ENCODE results near the gene ALPK3. TPM values are rescaled to one million over a fixed set of nuclear protein-coding genes. Genes with fewer than 3 reads are reported as not detected.

Gene ALPK3
- total RNA-seq, 1 experiment from 2014 or later, result 16.5 TPM

- Mint-ChIP-seq H3K9me3 (no peaks in the 10 kb centered on the region), H3K4me1 (no peaks in the 10 kb centered on the region), H3K27ac (no peak overlapping the region), H3K36me3 (no peaks in the 10 kb centered on the region), H3K4me3 (no peak overlapping the region), H3K27me3 (ENCODE audit: low read depth) (no peaks in the 10 kb centered on the region)
- ATAC-seq, result no peak
- CTCF ChIA-PET, result interaction anchor here (0.7 to 1.1 kb wide), 3 partner anchors 94 to 223 kb away, joined by 4 read pairs; partner anchors contain the start of gene SEC11A
- DNase-seq (ENCODE audit: low spot score), result no peak
- TF ChIP-seq ATF1 (CRISPR knock-in tag; IDR thresholded peaks at IDR 0.05) (no peak), ZNF219 (CRISPR knock-in tag; IDR thresholded peaks at IDR 0.05; ENCODE audit: borderline replicate concordance) (no peak), ESRRA (CRISPR knock-in tag; IDR thresholded peaks at IDR 0.05; ENCODE audit: borderline replicate concordance) (no peak), ETV6 (CRISPR knock-in tag; IDR thresholded peaks at IDR 0.05) (no peak), RELA (CRISPR knock-in tag; IDR thresholded peaks at IDR 0.05; ENCODE audit: borderline replicate concordance) (no peak), NFATC4 (CRISPR knock-in tag; IDR thresholded peaks at IDR 0.05) (no peak), NR2C2 (CRISPR knock-in tag; IDR thresholded peaks at IDR 0.05) (no peak), MXD4 (CRISPR knock-in tag; IDR thresholded peaks at IDR 0.05; ENCODE audit: borderline replicate concordance) (no peak), FOXP4 (CRISPR knock-in tag; IDR thresholded peaks at IDR 0.05) (no peak), SMAD3 (CRISPR knock-in tag; IDR thresholded peaks at IDR 0.05; ENCODE audit: borderline replicate concordance) (no peak), SP1 (CRISPR knock-in tag; conservative IDR thresholded peaks at IDR 0.05) (no peak), IRF1 (CRISPR knock-in tag; IDR thresholded peaks at IDR 0.05) (no peak), SMAD4 (CRISPR knock-in tag; IDR thresholded peaks at IDR 0.05) (no peak), ZNF138 (CRISPR knock-in tag; conservative IDR thresholded peaks at IDR 0.05) (no peak), FOXK1 (CRISPR knock-in tag; IDR thresholded peaks at IDR 0.05) (no peak), PRDM15 (CRISPR knock-in tag; IDR thresholded peaks at IDR 0.05) (no peak), JAZF1 (CRISPR knock-in tag; IDR thresholded peaks at IDR 0.05) (no peak)
- POLR2A ChIA-PET, result interaction anchor here (0.6 kb wide), 1 partner anchor 33 kb away, joined by 4 read pairs; no protein-coding TSS in a partner anchor
Measured at GRCh38 chr15:84810073-84810840, 6.9 kb upstream of the ALPK3 start.

- peaks cover 3% of the 10 kb centered on the region; the same call in 1 of the 2 replicates for H3K27me3 Mint-ChIP-seq (ENCODE audit: low read depth)
- no peak for ATAC-seq
- no peaks in the 10 kb centered on the region for H3K4me1 Mint-ChIP-seq
- no peaks in the 10 kb centered on the region for H3K9me3 Mint-ChIP-seq
- POLR2A ChIA-PET, result no interaction called here
- H3K27ac Mint-ChIP-seq, result no peak overlapping the region
- no peak overlapping the region for H3K4me3 Mint-ChIP-seq
- H3K36me3 Mint-ChIP-seq, result no peaks in the 10 kb centered on the region
- CTCF ChIA-PET, result no interaction called here
- no peak for DNase-seq (ENCODE audit: low spot score)
- no peak for TF ChIP-seq NR3C1 (CRISPR knock-in tag; conservative IDR thresholded peaks at IDR 0.05; ENCODE audit: low read depth)
- no peak for TF ChIP-seq USF2 (CRISPR knock-in tag; IDR thresholded peaks at IDR 0.05)
- TF ChIP-seq NR2C2 (CRISPR knock-in tag; IDR thresholded peaks at IDR 0.05), result no peak
- TF ChIP-seq MLX (CRISPR knock-in tag; IDR thresholded peaks at IDR 0.05), result no peak
- TF ChIP-seq AFF4 (CRISPR knock-in tag; IDR thresholded peaks at IDR 0.05; ENCODE audit: borderline replicate concordance), result no peak
- no peak for TF ChIP-seq NR1H2 (CRISPR knock-in tag; IDR thresholded peaks at IDR 0.05)
- TF ChIP-seq TCF7 (CRISPR knock-in tag; IDR thresholded peaks at IDR 0.05; ENCODE audit: low read depth), result no peak
- no peak for TF ChIP-seq ATF1 (CRISPR knock-in tag; IDR thresholded peaks at IDR 0.05)
- TF ChIP-seq GABPB1 (CRISPR knock-in tag; IDR thresholded peaks at IDR 0.05), result no peak
Measured at GRCh38 chr15:84811151-84811550, 6.0 kb upstream of the ALPK3 start.
